GM19239 (cell line): ENCODE data around the gene CMTM1.
"Not testable (repeated sequence)": the region's sequence is repeated elsewhere in the genome, so short reads cannot be mapped to it uniquely, and the experiment has no call there.

Source experiments
- DNase-seq: peaks from one replicate; pipeline ENCODE4 v3.0.0; 2011; ENCODE audit warnings: low spot score; ENCODE audit not compliant: insufficient read length
- FAIRE-seq: peaks from 2 replicates; lab custom pipeline; 2011; peaks lifted over from hg19 to GRCh38; lab: Jason Lieb, UNC

Gene CMTM1

GRCh38 chr16:66608241-66609138 lies 42.3 kb downstream of the CMTM1 start:
- peak; percentile 71 for FAIRE-seq

DNA sequence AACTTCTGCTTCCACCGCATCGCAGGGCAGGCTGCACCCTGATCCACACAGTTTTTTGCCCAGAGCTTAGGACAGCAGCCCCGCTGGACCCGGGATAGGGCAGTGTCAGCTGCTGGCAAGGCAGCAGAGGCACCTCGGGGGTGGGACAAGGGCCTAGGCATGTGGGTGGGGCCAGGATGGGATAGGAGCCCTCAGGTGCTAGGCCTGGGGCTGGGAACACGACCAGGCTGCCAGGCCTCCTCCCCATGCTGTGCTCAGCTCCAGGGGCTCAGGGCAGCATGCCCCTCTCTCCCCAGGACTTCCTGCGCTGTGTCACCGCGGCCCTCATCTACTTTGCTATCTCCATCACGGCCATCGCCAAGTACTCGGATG lies 42.9 kb downstream of the CMTM1 start:
- FAIRE-seq = no peak

More at GRCh38 chr16:66608241-66609138, 42.3 kb downstream of the CMTM1 start:
- DNase-seq = peak; percentile 93

GRCh38 chr16:66610111-66610820 lies 44.0 kb downstream of the CMTM1 start:
- FAIRE-seq = no peak
- no peak for DNase-seq

More for the DNA sequence above, 42.9 kb downstream of the CMTM1 start:
- no peak for DNase-seq

GRCh38 chr16:66611911-66612310 lies 45.7 kb downstream of the CMTM1 start:
- not testable (repeated sequence) for FAIRE-seq, DNase-seq

DNA sequence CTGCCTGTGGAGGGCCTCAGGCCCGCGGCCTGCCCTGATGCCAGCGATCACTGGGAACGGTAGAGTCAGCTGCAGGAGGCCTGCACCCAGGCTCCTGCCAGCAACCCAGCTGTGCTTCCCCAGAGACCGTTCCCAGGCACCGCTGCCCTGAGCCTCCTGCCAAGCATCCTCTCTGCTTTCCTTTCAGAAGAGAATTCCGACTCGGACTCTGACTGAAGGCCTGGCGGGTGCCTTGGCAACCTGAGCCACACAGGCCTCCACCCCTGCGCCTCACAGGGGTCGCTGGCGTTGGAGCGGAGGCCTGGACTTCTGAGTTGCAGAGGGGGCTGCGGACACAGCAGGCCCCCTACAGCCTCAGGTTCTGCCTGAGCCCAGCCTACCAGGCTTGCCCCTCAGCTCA lies 46.2 kb downstream of the CMTM1 start:
- DNase-seq (no peak), FAIRE-seq (no peak)

DNA sequence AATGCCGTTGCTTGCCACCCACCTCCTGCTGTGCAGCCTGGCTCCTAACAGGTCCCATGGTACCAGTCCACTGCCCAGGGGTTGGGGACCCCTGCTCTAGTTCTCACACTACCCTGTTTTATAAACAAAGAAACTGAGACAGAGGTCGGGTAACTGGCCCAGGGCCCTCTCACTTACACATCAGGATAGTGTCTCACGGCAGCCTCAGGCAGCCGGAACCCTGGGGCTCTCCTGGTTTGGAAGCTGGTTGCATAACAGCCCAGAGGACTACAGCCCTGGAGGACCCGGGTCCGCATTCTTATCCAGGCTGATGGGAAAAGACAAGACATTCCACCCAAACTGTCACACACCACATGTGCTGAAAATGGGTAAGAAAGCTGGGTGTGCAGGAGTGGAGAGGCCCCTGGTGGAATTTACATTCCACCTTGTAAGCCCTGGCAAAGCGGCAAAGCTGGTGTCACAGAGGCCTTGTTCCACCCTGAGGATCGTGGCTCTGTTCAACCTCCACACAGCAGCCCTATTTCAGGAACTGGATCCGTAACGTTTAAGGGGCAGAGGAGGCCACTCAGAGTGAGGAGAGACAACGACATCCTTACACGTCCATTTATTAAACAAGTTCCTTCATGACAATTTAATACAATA lies 48.0 kb downstream of the CMTM1 start:
- FAIRE-seq = no peak
- no peak for DNase-seq

GRCh38 chr16:66616169-66616568 lies 49.9 kb downstream of the CMTM1 start:
- DNase-seq (no peak), FAIRE-seq (no peak)

- FAIRE-seq = no peak
Measured at GRCh38 chr16:66616592-66616991, 50.4 kb downstream of the CMTM1 start.

GRCh38 chr16:66617010-66617434 lies 50.8 kb downstream of the CMTM1 start:
- FAIRE-seq = no peak
- DNase-seq = no peak

More at GRCh38 chr16:66616592-66616991, 50.4 kb downstream of the CMTM1 start:
- DNase-seq = no peak

DNA sequence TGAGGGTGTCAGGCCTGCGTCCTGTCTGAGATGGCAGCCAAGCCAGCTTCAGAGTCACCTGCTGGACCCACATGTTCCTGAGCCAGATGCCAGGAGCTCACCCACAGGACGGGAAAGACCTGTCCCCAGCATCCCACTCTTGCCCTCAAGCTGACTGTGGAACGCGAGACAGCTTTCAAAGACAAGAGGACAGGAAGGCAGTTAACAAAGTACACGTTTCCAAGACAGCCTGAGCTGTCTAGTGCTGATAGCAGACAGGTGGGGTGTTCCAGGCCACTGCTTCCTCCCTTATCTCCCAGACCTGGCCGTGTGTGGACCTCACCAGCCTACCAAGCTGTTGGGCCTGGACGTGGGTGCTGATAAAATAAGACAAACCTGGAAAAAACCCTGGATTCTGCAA lies 51.5 kb downstream of the CMTM1 start:
- FAIRE-seq = no peak
- DNase-seq = no peak

DNA sequence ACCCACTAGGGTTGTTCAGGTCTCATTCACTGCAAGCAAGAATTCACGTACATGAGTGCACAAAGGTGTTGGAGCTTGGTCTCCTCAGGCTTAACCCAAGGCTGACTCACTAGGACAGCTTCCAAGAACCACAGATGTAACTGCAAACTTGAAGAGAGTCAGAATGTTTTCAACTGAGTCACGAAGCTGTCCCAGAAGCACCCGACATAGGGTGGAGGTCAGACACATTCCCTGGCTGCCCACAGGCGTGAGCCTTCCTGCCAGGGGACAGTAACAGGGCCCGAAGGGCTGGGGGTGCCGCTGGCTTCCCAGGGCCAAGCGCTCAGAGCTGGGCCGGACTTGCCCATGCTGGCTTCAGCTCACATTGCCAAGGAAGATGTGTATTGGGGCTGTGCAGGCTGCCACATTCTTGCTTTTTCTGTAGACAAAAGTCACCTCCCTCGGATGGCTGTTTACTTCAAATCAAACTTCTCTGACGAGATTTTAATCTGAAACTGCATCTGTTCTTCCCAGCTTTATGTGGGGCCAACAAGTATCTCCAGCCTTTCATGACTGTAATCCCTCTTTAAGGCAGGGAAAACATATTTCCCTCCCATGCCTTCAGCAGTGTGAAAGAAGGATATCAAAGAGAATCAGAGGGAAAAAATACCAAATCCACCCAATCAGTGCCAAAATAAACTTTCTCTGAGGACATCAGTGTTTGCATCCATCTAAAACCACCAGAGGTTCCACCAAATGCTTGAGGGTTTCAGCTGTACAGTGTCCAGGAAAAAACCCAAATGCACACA lies 52.5 kb downstream of the CMTM1 start:
- no peak for FAIRE-seq
- DNase-seq = no peak

GRCh38 chr16:66619534-66620428 lies 53.5 kb downstream of the CMTM1 start:
- no peak for FAIRE-seq
- no peak for DNase-seq

DNA sequence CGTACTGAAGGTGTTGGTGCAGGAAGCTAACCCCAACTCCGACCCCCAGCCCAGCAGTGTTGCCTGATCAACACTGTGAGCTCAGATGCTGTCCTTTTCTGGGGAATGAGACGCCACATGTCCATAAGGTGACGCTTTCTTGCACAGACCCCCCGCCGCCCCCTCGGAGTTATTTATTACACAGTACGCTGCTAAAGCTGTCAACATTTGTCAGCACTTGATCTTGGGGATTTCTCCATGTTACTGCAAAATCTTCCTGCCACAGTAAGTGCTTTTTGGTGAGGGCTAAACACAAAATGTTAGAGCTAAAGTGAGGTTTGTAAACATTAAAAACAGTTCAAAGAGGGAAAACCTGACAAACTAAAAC lies 54.2 kb downstream of the CMTM1 start:
- DNase-seq (no peak), FAIRE-seq (no peak)

DNA sequence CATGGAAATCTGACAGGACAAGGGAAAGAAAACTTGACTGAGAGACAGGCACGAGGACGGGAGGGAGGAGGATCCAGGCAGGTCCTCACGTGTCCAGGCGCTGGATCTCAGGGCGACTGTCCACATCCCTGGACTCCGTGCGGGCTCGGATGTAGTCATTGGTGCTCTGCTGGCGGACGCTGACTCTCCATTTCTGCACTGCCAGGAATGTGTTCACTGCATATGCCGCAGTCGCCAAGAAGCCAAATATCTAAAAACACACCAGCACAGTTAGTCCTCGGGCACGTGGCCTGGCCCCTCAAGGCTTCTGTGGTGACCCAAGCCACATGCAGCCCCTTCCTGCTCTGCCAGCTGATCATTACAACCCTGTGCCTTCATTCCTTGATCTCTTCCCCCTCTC lies 55.7 kb downstream of the CMTM1 start:
- FAIRE-seq (no peak), DNase-seq (no peak)

- FAIRE-seq (no peak), DNase-seq (no peak)
Measured at GRCh38 chr16:66622863-66623262, 56.6 kb downstream of the CMTM1 start.

- FAIRE-seq (no peak), DNase-seq (no peak)
Measured at GRCh38 chr16:66623755-66624154, 57.5 kb downstream of the CMTM1 start.

DNA sequence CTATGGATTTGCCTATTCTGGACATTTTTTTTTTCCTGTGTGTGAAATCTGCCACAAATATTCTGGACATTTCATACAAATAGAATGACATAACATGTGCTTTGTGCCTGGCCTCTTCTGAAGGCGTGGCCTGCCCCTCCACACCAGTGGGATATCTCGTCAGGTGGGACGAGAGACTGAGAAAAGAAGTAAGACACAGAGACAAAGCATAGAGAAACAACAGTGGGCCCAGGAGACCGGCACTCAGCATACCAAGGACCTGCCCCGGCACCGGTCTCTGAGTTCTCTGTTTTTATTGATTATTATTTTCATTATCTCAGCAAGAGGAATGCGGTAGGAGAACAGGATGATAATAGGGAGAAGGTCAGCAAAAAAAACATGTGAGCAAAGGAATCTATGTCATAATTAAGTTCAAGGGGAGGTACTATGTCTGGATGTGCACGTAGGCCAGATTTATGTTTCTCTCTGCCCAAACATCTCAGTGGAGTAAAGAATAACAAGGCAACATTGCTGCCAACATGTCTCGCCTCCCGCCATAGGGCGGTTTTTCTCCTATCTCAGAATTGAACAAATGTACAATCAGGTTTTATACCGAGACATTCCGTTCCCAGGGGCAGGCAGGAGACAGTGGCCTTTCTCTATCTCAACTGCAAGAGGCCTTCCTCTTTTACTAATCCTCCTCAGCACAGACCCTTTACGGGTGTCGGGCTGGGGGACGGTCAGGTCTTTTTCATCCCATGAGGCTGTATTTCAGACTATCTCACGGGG lies 61.6 kb downstream of the CMTM1 start:
- not testable (repeated sequence) for DNase-seq, FAIRE-seq
